WTC11 (cell line): Measurements from ENCODE around the gene GAPDHS. TPM values are rescaled to one million over a fixed set of nuclear protein-coding genes. Genes with fewer than 3 reads are reported as not detected.

ENCODE experiments used
- ATAC-seq: fragments of 200-7000 bp; cut with Tn5 transposase; 2 replicates; pipeline ENCODE4 v1.10.0; 2021; ENCODE audit warnings: mild to moderate bottlenecking, moderate library complexity
- CTCF ChIA-PET: fragments of 300-600 bp; sonication (Branson Sonifier 250); formaldehyde crosslinking; loops from one replicate; lab custom pipeline; 2021; ENCODE audit warnings: antibody characterized with exemption; lab: Charles Lee
- POLR2A ChIA-PET: fragments of 350-600 bp; sonication (Branson Sonifier 250); formaldehyde crosslinking; loops from one replicate; lab custom pipeline; 2021; ENCODE audit warnings: antibody characterized with exemption; lab: Charles Lee
- DNase-seq: peaks from one replicate; pipeline ENCODE4 v3.0.0; 2021; ENCODE audit warnings: low spot score
- H3K27ac Mint-ChIP-seq: 2 replicates; pipeline ENCODE4 v1.8.0; 2021; ENCODE audit warnings: mixed read lengths
- H3K27me3 Mint-ChIP-seq: 2 replicates; pipeline ENCODE4 v1.8.0; 2021; ENCODE audit warnings: low read depth, mild to moderate bottlenecking, moderate library complexity, mixed read lengths
- H3K36me3 Mint-ChIP-seq: 2 replicates; pipeline ENCODE4 v1.8.0; 2021; ENCODE audit warnings: mixed read lengths
- H3K4me1 Mint-ChIP-seq: 2 replicates; pipeline ENCODE4 v1.8.0; 2022; ENCODE audit warnings: mixed read lengths
- H3K4me3 Mint-ChIP-seq: 2 replicates; pipeline ENCODE4 v1.8.0; 2021; ENCODE audit warnings: mild to moderate bottlenecking, moderate library complexity, mixed read lengths
- H3K9me3 Mint-ChIP-seq: 2 replicates; pipeline ENCODE4 v1.8.0; 2021; ENCODE audit warnings: mixed read lengths
- CREB1 ChIP-seq: sonication (generic); formaldehyde crosslinking; IDR thresholded peaks from 2 replicates; pipeline ENCODE4 v1.8.0; 2023; ENCODE audit warnings: mild to moderate bottlenecking, missing genetic modification reagents
- E2F4 ChIP-seq: sonication (generic); formaldehyde crosslinking; IDR thresholded peaks from 2 replicates; pipeline ENCODE4 v1.8.1; 2022; ENCODE audit warnings: low read depth, mild to moderate bottlenecking, moderate library complexity, missing genetic modification reagents, borderline replicate concordance
- EMX1 ChIP-seq: fragments of 250-450 bp; sonication (Bioruptor Pico); IDR thresholded peaks from 2 replicates; pipeline ENCODE4 v1.8.0; 2021; ENCODE audit warnings: mild to moderate bottlenecking
- ETV6 ChIP-seq: sonication (generic); formaldehyde crosslinking; IDR thresholded peaks from 2 replicates; pipeline ENCODE4 v1.8.1; 2022; ENCODE audit warnings: mild to moderate bottlenecking, missing genetic modification reagents
- FOXK1 ChIP-seq: sonication (generic); formaldehyde crosslinking; IDR thresholded peaks from 2 replicates; pipeline ENCODE4 v1.8.0; 2022; ENCODE audit warnings: mild to moderate bottlenecking, moderate library complexity, missing genetic modification reagents
- GTF2I ChIP-seq: fragments of 250-450 bp; sonication (Bioruptor Pico); conservative IDR thresholded peaks from 2 replicates; pipeline ENCODE4 v1.4.0; 2021; ENCODE audit warnings: mild to moderate bottlenecking
- KAT7 ChIP-seq: sonication (generic); formaldehyde crosslinking; IDR thresholded peaks from 2 replicates; pipeline ENCODE4 v1.8.1; 2023; ENCODE audit warnings: missing genetic modification reagents, mild to moderate bottlenecking, borderline replicate concordance
- NFYB ChIP-seq: sonication (generic); formaldehyde crosslinking; conservative IDR thresholded peaks from 2 replicates; pipeline ENCODE4 v1.8.0; 2022; ENCODE audit warnings: low read depth, missing genetic modification reagents
- RORB ChIP-seq: fragments of 250-450 bp; sonication (Bioruptor Pico); IDR thresholded peaks from 2 replicates; pipeline ENCODE4 v1.9.0; 2021; ENCODE audit warnings: mild to moderate bottlenecking
- SMAD3 ChIP-seq: sonication (generic); formaldehyde crosslinking; IDR thresholded peaks from 2 replicates; pipeline ENCODE4 v1.8.0; 2022; ENCODE audit warnings: missing genetic modification reagents, mild to moderate bottlenecking, borderline replicate concordance
- TEAD1 ChIP-seq: sonication (generic); formaldehyde crosslinking; IDR thresholded peaks from 2 replicates; pipeline ENCODE4 v1.8.0; 2022; ENCODE audit warnings: mild to moderate bottlenecking, missing genetic modification reagents
- USF1 ChIP-seq: sonication (generic); formaldehyde crosslinking; IDR thresholded peaks from 2 replicates; pipeline ENCODE4 v1.8.0; 2022; ENCODE audit warnings: mild to moderate bottlenecking, missing genetic modification reagents
- ZBTB21 ChIP-seq: sonication (generic); formaldehyde crosslinking; IDR thresholded peaks from 2 replicates; pipeline ENCODE4 v1.8.1; 2023; ENCODE audit warnings: mild to moderate bottlenecking, missing genetic modification reagents, borderline replicate concordance
- ZNF121 ChIP-seq: sonication (generic); formaldehyde crosslinking; IDR thresholded peaks from 2 replicates; pipeline ENCODE4 v1.8.0; 2023; ENCODE audit warnings: missing genetic modification reagents
- ZNF232 ChIP-seq: sonication (generic); formaldehyde crosslinking; IDR thresholded peaks from 2 replicates; pipeline ENCODE4 v1.8.0; 2022; ENCODE audit warnings: mild to moderate bottlenecking, missing genetic modification reagents
- ZNF512 ChIP-seq: sonication (generic); formaldehyde crosslinking; IDR thresholded peaks from 2 replicates; pipeline ENCODE4 v1.8.1; 2022; ENCODE audit warnings: missing genetic modification reagents, borderline replicate concordance
- total RNA-seq: library from RNA; stranded (reverse); gene quantifications from 3 replicates; pipeline ENCODE4 v1.2.3, GENCODE V29; 2021
- TF ChIP-seq, protein P1 (sequence below): sonication (generic); formaldehyde crosslinking; IDR thresholded peaks from 2 replicates; pipeline ENCODE4 v1.8.0; 2022; ENCODE audit warnings: mild to moderate bottlenecking, missing genetic modification reagents
- TF ChIP-seq, protein P2 (sequence below): sonication (generic); formaldehyde crosslinking; IDR thresholded peaks from 2 replicates; pipeline ENCODE4 v1.8.0; 2022; ENCODE audit warnings: missing genetic modification reagents

GAPDHS gene
- total RNA-seq, 1 experiment from 2014 or later: 0.20 TPM

GRCh38 chr19:35501684-35502083 is 31.6 kb upstream of the GAPDHS start (continued):
- TF ChIP-seq ZNF232 (CRISPR knock-in tag) (no peak), TEAD1 (CRISPR knock-in tag) (no peak), SMAD3 (no peak), CREB1 (CRISPR knock-in tag) (no peak)
- TF ChIP-seq, protein P1, sequence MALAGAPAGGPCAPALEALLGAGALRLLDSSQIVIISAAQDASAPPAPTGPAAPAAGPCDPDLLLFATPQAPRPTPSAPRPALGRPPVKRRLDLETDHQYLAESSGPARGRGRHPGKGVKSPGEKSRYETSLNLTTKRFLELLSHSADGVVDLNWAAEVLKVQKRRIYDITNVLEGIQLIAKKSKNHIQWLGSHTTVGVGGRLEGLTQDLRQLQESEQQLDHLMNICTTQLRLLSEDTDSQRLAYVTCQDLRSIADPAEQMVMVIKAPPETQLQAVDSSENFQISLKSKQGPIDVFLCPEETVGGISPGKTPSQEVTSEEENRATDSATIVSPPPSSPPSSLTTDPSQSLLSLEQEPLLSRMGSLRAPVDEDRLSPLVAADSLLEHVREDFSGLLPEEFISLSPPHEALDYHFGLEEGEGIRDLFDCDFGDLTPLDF (CRISPR knock-in tag): no peak
- TF ChIP-seq, protein P2, sequence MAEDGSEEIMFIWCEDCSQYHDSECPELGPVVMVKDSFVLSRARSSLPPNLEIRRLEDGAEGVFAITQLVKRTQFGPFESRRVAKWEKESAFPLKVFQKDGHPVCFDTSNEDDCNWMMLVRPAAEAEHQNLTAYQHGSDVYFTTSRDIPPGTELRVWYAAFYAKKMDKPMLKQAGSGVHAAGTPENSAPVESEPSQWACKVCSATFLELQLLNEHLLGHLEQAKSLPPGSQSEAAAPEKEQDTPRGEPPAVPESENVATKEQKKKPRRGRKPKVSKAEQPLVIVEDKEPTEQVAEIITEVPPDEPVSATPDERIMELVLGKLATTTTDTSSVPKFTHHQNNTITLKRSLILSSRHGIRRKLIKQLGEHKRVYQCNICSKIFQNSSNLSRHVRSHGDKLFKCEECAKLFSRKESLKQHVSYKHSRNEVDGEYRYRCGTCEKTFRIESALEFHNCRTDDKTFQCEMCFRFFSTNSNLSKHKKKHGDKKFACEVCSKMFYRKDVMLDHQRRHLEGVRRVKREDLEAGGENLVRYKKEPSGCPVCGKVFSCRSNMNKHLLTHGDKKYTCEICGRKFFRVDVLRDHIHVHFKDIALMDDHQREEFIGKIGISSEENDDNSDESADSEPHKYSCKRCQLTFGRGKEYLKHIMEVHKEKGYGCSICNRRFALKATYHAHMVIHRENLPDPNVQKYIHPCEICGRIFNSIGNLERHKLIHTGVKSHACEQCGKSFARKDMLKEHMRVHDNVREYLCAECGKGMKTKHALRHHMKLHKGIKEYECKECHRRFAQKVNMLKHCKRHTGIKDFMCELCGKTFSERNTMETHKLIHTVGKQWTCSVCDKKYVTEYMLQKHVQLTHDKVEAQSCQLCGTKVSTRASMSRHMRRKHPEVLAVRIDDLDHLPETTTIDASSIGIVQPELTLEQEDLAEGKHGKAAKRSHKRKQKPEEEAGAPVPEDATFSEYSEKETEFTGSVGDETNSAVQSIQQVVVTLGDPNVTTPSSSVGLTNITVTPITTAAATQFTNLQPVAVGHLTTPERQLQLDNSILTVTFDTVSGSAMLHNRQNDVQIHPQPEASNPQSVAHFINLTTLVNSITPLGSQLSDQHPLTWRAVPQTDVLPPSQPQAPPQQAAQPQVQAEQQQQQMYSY (CRISPR knock-in tag): no peak

DNA sequence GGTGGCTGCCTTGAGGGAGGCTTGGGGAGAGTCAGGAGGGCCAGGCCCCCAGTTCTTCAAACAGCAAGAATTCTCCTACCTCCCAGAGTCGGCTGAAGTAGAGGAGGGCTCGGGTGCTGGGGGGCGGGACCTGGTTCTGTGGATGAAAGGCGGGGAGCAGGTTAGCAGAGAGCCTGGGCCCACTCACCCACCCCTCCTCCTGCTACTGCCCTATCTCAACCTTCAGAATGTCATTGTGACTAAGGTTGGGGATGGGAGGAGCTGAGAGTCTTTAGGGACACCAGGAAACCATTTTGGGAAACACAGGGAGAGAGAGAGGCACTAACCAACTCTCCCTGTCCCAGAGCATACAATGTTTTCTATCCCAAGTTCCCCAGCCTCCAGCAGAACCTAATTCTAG is 30.5 kb upstream of the GAPDHS start:
- TF ChIP-seq NFYB (no peak), ETV6 (CRISPR knock-in tag) (no peak), KAT7 (no peak), ZNF121 (CRISPR knock-in tag) (no peak), GTF2I (CRISPR knock-in tag) (no peak)
- H3K9me3 Mint-ChIP-seq: no peaks in the 10 kb centered on the region
- no peaks in the 10 kb centered on the region for H3K27me3 Mint-ChIP-seq
- H3K4me1 Mint-ChIP-seq: 0 out of 2 replicates have a peak, but pooled peaks cover 2% of the 10 kb centered on the region
- H3K27ac Mint-ChIP-seq: no peak overlapping the region
- DNase-seq (no peak), ATAC-seq (peak; percentile 18; the same call in 1 of the 2 replicates)
- ChIA-PET CTCF (interaction anchor here (1.0 to 1.1 kb wide), 2 partner anchors 8 to 150 kb away, joined by 4 read pairs; no protein-coding TSS in a partner anchor), POLR2A (interaction anchor here (0.6 to 0.7 kb wide), 2 partner anchors 8 to 122 kb away, joined by 4 to 5 read pairs; no protein-coding TSS in a partner anchor)
- H3K4me3 Mint-ChIP-seq: no peak overlapping the region
- H3K36me3 Mint-ChIP-seq: peaks cover 83% of the 10 kb centered on the region

- Mint-ChIP-seq H3K27ac (no peak overlapping the region), H3K27me3 (peaks cover 3% of the 10 kb centered on the region; the same call in 1 of the 2 replicates), H3K4me1 (peaks cover 12% of the 10 kb centered on the region), H3K36me3 (peaks cover 60% of the 10 kb centered on the region), H3K9me3 (no peaks in the 10 kb centered on the region), H3K4me3 (no peak overlapping the region)
- CTCF ChIA-PET: interaction anchor here (1.4 to 4.7 kb wide), 2 partner anchors 11 to 43 kb away, joined by 3 to 33 read pairs; no protein-coding TSS in a partner anchor
- ATAC-seq (no peak), DNase-seq (no peak)
- POLR2A ChIA-PET: no interaction called here
- TF ChIP-seq RORB (CRISPR knock-in tag) (no peak), E2F4 (no peak), USF1 (CRISPR knock-in tag) (no peak), ZBTB21 (no peak), ZNF512 (no peak), FOXK1 (no peak), EMX1 (CRISPR knock-in tag) (no peak)
These were observed 27.2 kb upstream of the GAPDHS start for GRCh38 chr19:35506011-35506410.
